GM21515 (cell line): ENCODE results near the gene MFAP4.

Source experiments
- ATAC-seq: cut with Tn5 transposase; IDR thresholded peaks from one replicate; pipeline ENCODE4 v1.9.1; 2021; ENCODE audit not compliant: unreplicated experiment

The MFAP4 gene

DNA sequence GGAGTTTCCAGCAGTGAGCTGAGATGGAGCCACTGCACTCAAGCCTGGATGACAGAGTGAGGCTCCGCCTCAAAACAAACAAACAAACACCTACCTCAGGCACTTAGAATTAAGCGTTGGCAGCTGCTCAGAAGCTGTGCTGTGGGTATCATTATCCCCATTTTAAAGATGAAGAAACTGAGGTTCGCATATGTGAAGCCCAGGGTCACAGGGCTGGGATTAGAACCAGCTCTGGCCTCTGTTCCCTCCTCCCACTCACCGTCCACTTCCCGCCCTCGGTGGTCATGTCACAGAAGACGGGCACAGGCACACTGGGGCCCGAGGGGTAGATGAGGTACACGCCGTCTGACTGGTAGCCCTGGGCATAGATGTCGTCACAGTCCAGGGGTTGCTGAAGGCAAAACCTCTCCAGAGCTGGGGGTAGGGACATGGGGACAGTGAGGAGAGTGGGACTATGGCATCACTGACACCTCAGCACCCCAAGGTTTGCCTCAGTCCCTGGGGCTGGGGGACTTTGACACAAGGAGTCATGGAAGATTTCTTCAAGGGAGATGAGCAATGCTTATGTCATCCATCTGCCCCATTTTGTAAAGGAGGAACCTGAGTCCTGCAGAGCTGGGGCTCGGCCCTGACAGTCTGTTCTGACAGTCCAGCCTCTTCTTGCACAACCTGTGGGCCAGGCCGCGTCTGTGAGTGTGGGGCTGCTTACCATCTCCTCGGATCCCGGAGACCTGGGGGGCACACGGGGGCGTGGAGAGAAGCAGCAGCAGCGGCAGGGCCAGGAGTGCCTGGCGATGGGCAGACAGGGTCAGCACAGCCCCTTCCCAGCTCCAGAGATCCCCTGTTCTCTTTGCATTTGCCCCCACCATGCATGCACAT is 700 bp downstream of the MFAP4 start:
- no peak for ATAC-seq

GRCh38 chr17:19385521-19385983 is 1.4 kb downstream of the MFAP4 start:
- ATAC-seq = no peak

DNA sequence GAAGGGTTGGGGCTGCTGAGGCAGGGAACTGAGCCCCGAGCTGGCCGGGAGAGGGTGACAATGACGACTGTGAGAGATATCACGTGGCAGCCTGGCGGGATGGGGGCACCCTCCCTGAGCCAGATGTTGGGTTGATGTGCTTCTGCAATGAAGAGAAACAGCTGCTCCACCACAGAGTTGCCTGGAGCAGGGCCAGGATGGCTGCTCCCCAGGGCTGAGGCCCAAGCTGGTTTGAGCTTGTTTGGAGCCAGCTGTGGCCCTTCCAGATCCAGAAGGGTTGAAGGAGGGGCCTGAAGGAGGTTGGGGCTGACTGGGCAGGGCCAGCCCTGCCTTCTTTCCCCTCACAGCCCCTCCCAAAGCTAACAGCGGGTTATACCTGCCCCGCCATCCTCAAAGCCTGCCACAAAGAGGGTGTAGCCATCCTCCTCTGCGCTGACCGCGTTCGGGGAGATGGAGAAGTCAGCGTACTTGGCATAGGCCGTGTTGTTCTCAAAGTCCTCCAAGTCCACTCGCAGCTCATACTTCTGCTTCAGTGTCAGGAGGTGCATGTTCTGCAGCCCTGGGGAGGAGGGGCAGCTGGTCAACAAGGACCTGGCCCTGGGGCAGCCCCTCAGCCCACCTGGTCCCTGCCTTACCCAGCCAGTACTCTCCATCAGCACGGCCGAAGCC is 2.1 kb downstream of the MFAP4 start:
- ATAC-seq = no peak

- ATAC-seq = no peak
Observed at GRCh38 chr17:19383681-19384470, 3.1 kb downstream of the MFAP4 start.

GRCh38 chr17:19382531-19383444 is 4.2 kb downstream of the MFAP4 start:
- no peak for ATAC-seq

- ATAC-seq = no peak
Observed at GRCh38 chr17:19381741-19382444, 5.1 kb downstream of the MFAP4 start.

DNA sequence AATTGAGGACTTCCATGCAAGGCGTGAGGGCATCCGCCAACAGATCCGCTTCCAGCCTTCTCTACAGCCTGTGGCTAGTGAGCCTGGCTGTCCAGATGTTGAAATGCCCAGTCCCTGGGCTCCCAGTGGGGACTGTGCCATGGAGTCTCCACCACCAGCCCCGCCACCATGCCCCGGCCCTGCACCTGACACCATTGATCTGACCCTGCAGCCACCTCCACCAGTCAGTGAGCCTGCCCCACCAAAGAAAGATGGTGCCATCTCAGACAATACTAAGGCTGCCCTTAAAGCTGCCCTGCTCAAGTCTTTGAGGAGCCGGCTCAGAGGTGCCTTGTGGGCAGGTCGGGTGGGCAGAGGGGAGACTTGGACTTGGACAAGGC is 5.6 kb downstream of the MFAP4 start:
- ATAC-seq = no peak

GRCh38 chr17:19380481-19381301 is 6.3 kb downstream of the MFAP4 start:
- no peak for ATAC-seq

DNA sequence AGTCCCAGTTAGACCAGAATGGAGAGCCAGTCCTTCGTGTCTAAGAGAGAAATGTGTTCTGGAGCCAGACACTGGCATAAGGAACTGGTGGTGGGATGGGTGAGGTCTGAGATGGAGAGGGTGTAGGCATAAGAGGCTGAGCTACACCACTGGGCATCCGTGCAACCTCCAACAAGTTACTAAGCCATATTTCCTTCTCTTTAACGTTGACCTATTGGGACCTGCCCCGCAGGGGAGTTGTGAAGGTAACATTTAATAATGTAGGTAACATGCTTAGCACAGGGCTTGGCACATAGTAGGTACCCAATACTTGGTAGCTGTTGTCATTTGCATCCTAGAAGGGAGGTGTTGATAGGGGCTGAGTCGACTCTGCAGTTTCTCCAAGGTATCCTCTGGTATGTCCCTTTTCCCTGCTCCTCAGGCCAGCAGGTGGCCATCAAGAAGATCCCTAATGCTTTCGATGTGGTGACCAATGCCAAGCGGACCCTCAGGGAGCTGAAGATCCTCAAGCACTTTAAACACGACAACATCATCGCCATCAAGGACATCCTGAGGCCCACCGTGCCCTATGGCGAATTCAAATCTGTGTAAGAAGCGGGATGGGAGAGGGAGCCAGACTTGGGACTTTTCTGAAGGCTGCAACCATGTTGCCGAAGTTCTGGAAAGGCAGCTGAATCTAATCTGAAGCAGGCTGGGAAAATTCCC is 7.5 kb downstream of the MFAP4 start:
- ATAC-seq = no peak

GRCh38 chr17:19378416-19379360 is 8.3 kb downstream of the MFAP4 start, which contains the start of gene MAPK7:
TSS of gene MAPK7 (plus strand) at chr17:19378498. CDS start at chr17:19378901, 403 bp downstream.
- peak; percentile 11 for ATAC-seq

GRCh38 chr17:19377602-19378415 is 9.2 kb downstream of the MFAP4 start:
- ATAC-seq = peak; percentile 92

GRCh38 chr17:19376811-19377210 is 10.2 kb downstream of the MFAP4 start:
- no peak for ATAC-seq

DNA sequence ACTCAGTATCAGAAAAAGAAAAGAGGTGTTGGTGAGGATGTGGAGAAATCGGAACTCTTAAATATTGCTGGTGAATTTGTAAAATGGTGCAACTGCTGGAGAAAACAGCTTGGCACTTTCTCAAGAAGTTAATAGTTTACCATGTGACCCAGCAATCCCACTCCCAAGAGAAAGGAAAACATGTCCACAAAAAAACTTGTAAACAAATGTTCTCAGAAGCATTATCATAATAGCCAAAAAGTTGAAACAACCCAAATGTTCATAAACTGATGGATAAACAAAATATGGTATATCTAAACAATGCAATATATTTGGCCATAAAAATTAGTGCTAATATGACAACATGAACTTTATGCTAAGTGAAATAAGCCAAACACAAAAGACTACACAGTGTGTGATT is 11.3 kb downstream of the MFAP4 start:
- ATAC-seq = no peak

DNA sequence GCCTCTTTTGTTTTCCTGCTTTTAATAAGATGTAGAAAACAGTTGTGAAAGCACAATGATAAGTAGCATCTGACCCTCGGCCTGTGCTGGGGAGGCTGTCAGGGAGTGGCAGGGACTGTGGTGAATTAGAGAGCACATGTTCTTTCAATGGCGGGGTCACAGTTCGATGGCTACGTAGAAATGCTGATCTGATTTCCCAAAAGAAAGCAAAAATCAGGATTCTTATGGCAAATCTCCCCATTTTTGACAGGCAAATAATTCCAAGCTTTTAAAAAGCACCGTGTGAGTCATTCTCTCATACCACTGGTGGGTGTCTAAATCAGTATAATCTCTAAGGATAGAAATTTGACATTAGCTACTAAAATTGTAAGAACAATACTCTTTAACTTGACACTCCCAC is 12.9 kb downstream of the MFAP4 start:
- no peak for ATAC-seq

- ATAC-seq = no peak
Observed at GRCh38 chr17:19372866-19373504, 14.0 kb downstream of the MFAP4 start.

DNA sequence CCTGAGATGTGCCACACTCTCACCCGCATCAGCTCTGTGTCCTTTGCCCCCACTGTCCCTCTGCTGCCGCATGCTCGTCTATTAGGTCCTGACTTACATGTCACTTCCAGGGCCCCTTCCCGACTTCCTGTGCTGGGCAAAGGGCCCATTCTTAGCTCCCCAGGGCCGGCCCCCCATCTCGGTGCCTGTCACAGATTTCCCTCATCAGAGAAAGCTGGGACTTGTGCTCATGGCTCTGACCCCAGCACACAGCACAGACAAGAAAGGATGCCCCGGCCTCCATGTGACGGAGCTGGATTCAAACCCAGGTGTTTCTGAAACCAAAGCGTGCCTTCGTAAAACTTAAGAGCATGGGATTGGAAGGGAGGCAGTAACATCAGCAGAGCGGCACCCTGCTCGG is 14.6 kb downstream of the MFAP4 start:
- no peak for ATAC-seq
